Measurements from ENCODE around the gene RAB36.
A peak's percentile ranks its signal among the peaks of the same experiment; 100 is the strongest.

Gene RAB36

GRCh38 chr22:23158516-23159290 is 13.4 kb downstream of the RAB36 start:
- DNase-seq (ENCODE audit: low read depth) = no peak

GRCh38 chr22:23159291-23159630 is 14.0 kb downstream of the RAB36 start:
- DNase-seq (ENCODE audit: low read depth) = no peak

- DNase-seq (ENCODE audit: low read depth) = no peak
These were observed 15.8 kb downstream of the RAB36 start for GRCh38 chr22:23161029-23161428.

GRCh38 chr22:23161574-23161973 is 16.3 kb downstream of the RAB36 start:
- DNase-seq (ENCODE audit: low read depth) = no peak

GRCh38 chr22:23163665-23164064 is 18.4 kb downstream of the RAB36 start:
- no peak for DNase-seq (ENCODE audit: low read depth)

GRCh38 chr22:23164091-23164490 is 18.8 kb downstream of the RAB36 start:
- no peak for DNase-seq (ENCODE audit: low read depth)

GRCh38 chr22:23166042-23166831 is 21.0 kb downstream of the RAB36 start:
- no peak for DNase-seq (ENCODE audit: low read depth)

GRCh38 chr22:23166841-23167616 is 21.8 kb downstream of the RAB36 start:
- DNase-seq (ENCODE audit: low read depth) = no peak

- no peak for DNase-seq (ENCODE audit: low read depth)
These were observed 23.2 kb downstream of the RAB36 start for GRCh38 chr22:23168391-23169042.

- no peak for DNase-seq (ENCODE audit: low read depth)
These were observed 23.7 kb downstream of the RAB36 start for GRCh38 chr22:23169043-23169406.

- no peak for DNase-seq (ENCODE audit: low read depth)
These were observed 30.8 kb downstream of the RAB36 start for GRCh38 chr22:23175817-23176644.

- no peak for DNase-seq (ENCODE audit: low read depth)
These were observed 31.4 kb downstream of the RAB36 start for GRCh38 chr22:23176645-23177027.

- no peak for DNase-seq (ENCODE audit: low read depth)
These were observed 31.9 kb downstream of the RAB36 start for GRCh38 chr22:23177197-23177596.

- DNase-seq (ENCODE audit: low read depth) = peak; percentile 37
These were observed 33.4 kb downstream of the RAB36 start for GRCh38 chr22:23178512-23179254.

- DNase-seq (ENCODE audit: low read depth) = no peak
These were observed 34.4 kb downstream of the RAB36 start for GRCh38 chr22:23179381-23180299.

- DNase-seq (ENCODE audit: low read depth) = no peak
These were observed 35.1 kb downstream of the RAB36 start, which contains the start of gene BCR for GRCh38 chr22:23180301-23180892. TSS of gene BCR (plus strand) at chr22:23180509. CDS start at chr22:23180961, 452 bp downstream.

- DNase-seq (ENCODE audit: low read depth) = no peak
These were observed 35.8 kb downstream of the RAB36 start for GRCh38 chr22:23180893-23181720.

GRCh38 chr22:23181721-23182308 is 36.5 kb downstream of the RAB36 start:
- DNase-seq (ENCODE audit: low read depth) = no peak
